ENCODE data around the gene PBX4. TPM values are rescaled to one million over a fixed set of nuclear protein-coding genes. Genes with fewer than 3 reads are reported as not detected.

Gene PBX4
- total and polyA plus RNA-seq, 10 donors: 4.4 to 17.8 (median 9.7) TPM

DNA sequence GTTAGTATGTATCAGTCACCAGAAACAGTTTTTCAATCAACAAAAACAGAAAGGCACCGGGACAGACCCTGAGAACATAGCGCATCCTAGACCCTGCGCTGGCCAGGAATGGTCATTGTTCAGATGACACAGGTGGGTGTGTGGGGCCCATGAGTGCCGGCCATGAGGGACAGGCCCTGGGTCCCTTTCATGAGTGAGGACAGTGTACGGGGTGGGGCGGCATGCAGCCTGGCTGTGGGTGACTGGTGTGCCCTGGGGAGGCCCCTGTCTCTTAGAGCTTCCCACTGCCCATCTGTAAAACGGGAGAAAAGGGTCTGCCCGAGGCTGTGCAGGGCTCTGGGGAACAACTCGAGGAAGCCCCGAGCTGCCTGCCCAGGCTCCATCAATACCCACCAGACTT lies 25.8 kb downstream of the PBX4 start:
- intact Hi-C loops (cut with DNase I; ENCODE audit: low total_unique reads): no loop called here

DNA sequence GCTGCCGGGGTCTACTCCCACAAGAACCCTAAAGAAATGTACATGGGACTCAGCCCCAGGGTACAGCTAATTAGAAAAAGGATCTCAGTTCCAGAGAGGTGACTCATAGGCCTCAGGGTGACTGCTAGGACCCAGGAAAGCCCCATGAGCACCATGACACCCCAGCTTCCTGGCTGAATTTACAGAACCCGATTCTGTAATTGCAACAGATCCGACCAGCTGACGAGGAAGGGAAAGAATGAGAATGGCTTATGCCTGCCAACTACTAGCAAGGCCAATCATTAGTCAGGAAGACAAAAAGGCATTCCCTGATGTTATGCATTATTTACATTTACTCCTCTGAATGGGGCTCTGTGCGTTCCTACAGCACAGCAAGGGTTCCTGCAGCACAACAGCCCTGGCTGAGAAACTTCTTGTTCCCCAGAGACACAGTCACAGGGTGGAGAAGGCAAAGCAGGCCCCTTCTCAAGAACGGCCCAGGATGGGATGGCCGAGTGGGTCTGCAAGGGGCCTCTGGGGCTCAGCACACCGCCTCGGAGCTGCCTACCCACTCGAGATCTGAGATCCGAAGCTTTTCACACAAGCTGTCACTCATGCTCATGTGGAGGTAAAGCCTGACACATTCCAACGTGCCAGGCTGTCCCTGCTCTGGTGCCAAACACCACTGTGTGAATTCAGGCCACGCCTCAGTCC lies 27.2 kb downstream of the PBX4 start:
- 59 to 82% (median 67%) methylated on average over 12 to 13 of the region's 13 CpGs for WGBS, 5 donors

More for the DNA sequence above, 25.8 kb downstream of the PBX4 start:
- no peaks in the 10 kb centered on the region for H3K36me3 ChIP-seq
- H3K27ac ChIP-seq: no peak overlapping the region
- 91 to 97% (median 95%) methylated on average over 10 of the region's 10 CpGs for WGBS, 5 donors
- no peaks in the 10 kb centered on the region for H3K9me3 ChIP-seq
- no peak for DNase-seq
- H3K4me3 ChIP-seq: no peak overlapping the region
- H3K27me3 ChIP-seq (replicated peaks in 1 of 7): no peaks in the 10 kb centered on the region
- TF ChIP-seq POLR2A (IDR thresholded peaks at IDR 0.05): no peak
- TF ChIP-seq CTCF (IDR thresholded peaks at IDR 0.05 in 8 of 11, conservative IDR thresholded peaks at IDR 0.05 in 3 of 11): no peak
- TF ChIP-seq POLR2AphosphoS5 (IDR thresholded peaks at IDR 0.05): no peak
- peaks cover 5 to 59% (median 20%) of the 10 kb centered on the region in 6 donors for H3K4me1 ChIP-seq

DNA sequence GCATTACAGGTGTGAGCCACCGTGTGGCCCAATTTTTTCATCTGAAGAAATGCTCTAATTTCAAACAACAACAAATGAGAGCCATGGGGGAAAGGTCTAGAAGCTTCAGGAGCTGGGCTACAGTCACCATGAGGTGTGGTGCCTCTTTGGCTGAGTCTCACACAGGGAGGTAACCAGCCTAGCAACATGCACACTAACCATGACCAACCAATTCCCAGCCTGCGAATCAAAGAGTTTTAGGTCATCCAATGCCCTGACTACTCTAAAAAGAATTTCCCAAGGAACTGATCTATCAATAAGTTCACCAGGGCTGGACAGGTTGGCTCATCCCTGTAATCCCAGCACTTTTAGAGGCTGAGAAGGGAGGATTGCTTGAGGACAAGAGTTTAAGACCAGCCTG lies 29.9 kb downstream of the PBX4 start:
- H3K4me1 ChIP-seq: peaks cover 5 to 34% (median 13%) of the 10 kb centered on the region in 6 donors
- no peaks in the 10 kb centered on the region for H3K9me3 ChIP-seq
- peak overlapping the region in 1 of 8 donors; percentile 9 for H3K27ac ChIP-seq
- TF ChIP-seq POLR2A (IDR thresholded peaks at IDR 0.05): no peak
- TF ChIP-seq POLR2AphosphoS5 (IDR thresholded peaks at IDR 0.05): no peak
- no peak for TF ChIP-seq CTCF (IDR thresholded peaks at IDR 0.05 in 8 of 11, conservative IDR thresholded peaks at IDR 0.05 in 3 of 11)
- no peak overlapping the region for H3K4me3 ChIP-seq
- H3K36me3 ChIP-seq: no peaks in the 10 kb centered on the region
- 89 to 94% (median 90%) methylated on average over 2 of the region's 2 CpGs for WGBS, 5 donors
- intact Hi-C loops (cut with DNase I; ENCODE audit: low total_unique reads): no loop called here
- DNase-seq: no peak
- H3K27me3 ChIP-seq (replicated peaks in 1 of 7): no peaks in the 10 kb centered on the region

More for the DNA sequence above, 27.2 kb downstream of the PBX4 start:
- no peaks in the 10 kb centered on the region for H3K27me3 ChIP-seq (replicated peaks in 1 of 7)
- peaks cover 5 to 50% (median 16%) of the 10 kb centered on the region in 6 donors for H3K4me1 ChIP-seq
- TF ChIP-seq POLR2A (IDR thresholded peaks at IDR 0.05) (no peak), POLR2AphosphoS5 (IDR thresholded peaks at IDR 0.05) (peak in 2 of 3 donors; percentile 11 to 20), CTCF (IDR thresholded peaks at IDR 0.05 in 8 of 11, conservative IDR thresholded peaks at IDR 0.05 in 3 of 11) (no peak)
- H3K4me3 ChIP-seq: no peak overlapping the region
- H3K36me3 ChIP-seq: no peaks in the 10 kb centered on the region
- intact Hi-C loops (cut with DNase I; ENCODE audit: low total_unique reads): no loop called here
- DNase-seq: no peak
- peak overlapping the region; percentile 17 to 85 (median 65) for H3K27ac ChIP-seq
- H3K9me3 ChIP-seq: no peaks in the 10 kb centered on the region

GRCh38 chr19:19587771-19588170 lies 30.7 kb downstream of the PBX4 start:
- TF ChIP-seq POLR2A (IDR thresholded peaks at IDR 0.05) (no peak), POLR2AphosphoS5 (IDR thresholded peaks at IDR 0.05) (no peak), CTCF (IDR thresholded peaks at IDR 0.05 in 8 of 11, conservative IDR thresholded peaks at IDR 0.05 in 3 of 11) (no peak)
- 79 to 97% (median 91%) methylated on average over 5 of the region's 5 CpGs for WGBS, 5 donors
- Histone ChIP-seq H3K9me3 (no peaks in the 10 kb centered on the region), H3K4me1 (peaks cover 5 to 34% (median 13%) of the 10 kb centered on the region in 6 donors), H3K36me3 (no peaks in the 10 kb centered on the region), H3K27ac (no peak overlapping the region), H3K4me3 (no peak overlapping the region), H3K27me3 (replicated peaks in 1 of 7) (no peaks in the 10 kb centered on the region)
- no peak for DNase-seq
- intact Hi-C loops (cut with DNase I; ENCODE audit: low total_unique reads): no loop called here
